ENCODE measurements around the gene PPIC. TPM values are rescaled to one million over a fixed set of nuclear protein-coding genes. Genes with fewer than 3 reads are reported as not detected.

PPIC gene
- total RNA-seq, 1 experiment from 2014 or later: 10.8 TPM

GRCh38 chr5:123007182-123007581, 29.3 kb downstream of the PPIC start:
- DNase-seq: no peak
- Mint-ChIP-seq H3K27ac (no peak overlapping the region), H3K36me3 (ENCODE audit: insufficient read depth in 1 of 3, low read depth in 3 of 3) (no peaks in the 10 kb centered on the region), H3K4me1 (peaks cover 6 to 10% of the 10 kb centered on the region in 2 experiments), H3K4me3 (no peak overlapping the region), H3K9me3 (no peaks in the 10 kb centered on the region), H3K27me3 (ENCODE audit: low read depth) (no peaks in the 10 kb centered on the region)
- H4K8ac ChIP-seq (replicated peaks; ENCODE audit: insufficient read length, low read depth, low read length): no peak overlapping the region
- H3K9ac ChIP-seq (ENCODE audit: extremely low read depth, insufficient read length, low read length): no peak overlapping the region
- no peak overlapping the region for H2AK5ac ChIP-seq (ENCODE audit: insufficient read length, low read length)
- no peaks in the 10 kb centered on the region for H3K27me3 ChIP-seq (ENCODE audit: insufficient read depth, low read length)
- H3K14ac ChIP-seq (ENCODE audit: insufficient read depth, low read length): no peak overlapping the region
- H3K18ac ChIP-seq (ENCODE audit: insufficient read length, low read depth, low read length): no peak overlapping the region
- no peak overlapping the region for H2BK20ac ChIP-seq (ENCODE audit: low read depth, low read length, poor library complexity, severe bottlenecking)
- no peak overlapping the region for H4K91ac ChIP-seq (ENCODE audit: insufficient read length, low read depth, low read length)
- H2BK5ac ChIP-seq (ENCODE audit: insufficient read length, low read length): no peak overlapping the region
- H3K23ac ChIP-seq (ENCODE audit: insufficient read length, low read depth, low read length): no peak overlapping the region
- no peak overlapping the region for H2BK120ac ChIP-seq (ENCODE audit: low read depth, low read length, poor library complexity, severe bottlenecking)
- no peaks in the 10 kb centered on the region for H3K4me1 ChIP-seq (ENCODE audit: insufficient read depth, low read length)
- no peak overlapping the region for H2BK15ac ChIP-seq (ENCODE audit: low read depth, low read length)
- no CpG with 5 or more reads among the region's 6 CpGs for WGBS (ENCODE audit: extremely low coverage, insufficient read length, low lambda C conversion rate)
- H3K4me2 ChIP-seq (ENCODE audit: insufficient read depth, insufficient read length, low read length): no peak overlapping the region
- no peak overlapping the region for H2BK12ac ChIP-seq (ENCODE audit: insufficient read length, low read depth, low read length)
- H2AFZ ChIP-seq (ENCODE audit: low read length): no peak overlapping the region
- TF ChIP-seq CTCF (conservative IDR thresholded peaks at IDR 0.05): no peak
- H3T11ph ChIP-seq (ENCODE audit: low read length): no peak overlapping the region
- no peaks in the 10 kb centered on the region for H3K79me2 ChIP-seq (ENCODE audit: insufficient read depth, low read length)
- H3K23me2 ChIP-seq (ENCODE audit: insufficient read length, low read depth, low read length, poor library complexity, severe bottlenecking): no peaks in the 10 kb centered on the region
- H3K27ac ChIP-seq (ENCODE audit: insufficient read length, low read depth, low read length): no peak overlapping the region
- no peaks in the 10 kb centered on the region for H3K79me1 ChIP-seq (ENCODE audit: insufficient read depth, low read depth, low read length, poor library complexity, severe bottlenecking)
- H3K4ac ChIP-seq (ENCODE audit: low read depth, low read length): no peak overlapping the region
- H4K20me1 ChIP-seq (ENCODE audit: control insufficient read depth, insufficient read depth, insufficient read length): no peaks in the 10 kb centered on the region
- no peak overlapping the region for H4K5ac ChIP-seq (ENCODE audit: insufficient read length, low read depth, low read length)
- no peak overlapping the region for H3K56ac ChIP-seq (ENCODE audit: insufficient read length, low read depth, low read length)
- no peaks in the 10 kb centered on the region for H3K9me3 ChIP-seq (ENCODE audit: control insufficient read depth, low read depth, low read length)
